NCI-H1417 treated with DMSO at 0.1 percent for 48 hours (cell line): ENCODE results near the gene LMBRD1.
"Not testable (repeated sequence)": the region's sequence is repeated elsewhere in the genome, so short reads cannot be mapped to it uniquely, and the experiment has no call there.

Experiments
- DNase-seq: peaks from one replicate; lab custom pipeline; 2025; lab: John Stamatoyannopoulos, UW

LMBRD1 gene

DNA sequence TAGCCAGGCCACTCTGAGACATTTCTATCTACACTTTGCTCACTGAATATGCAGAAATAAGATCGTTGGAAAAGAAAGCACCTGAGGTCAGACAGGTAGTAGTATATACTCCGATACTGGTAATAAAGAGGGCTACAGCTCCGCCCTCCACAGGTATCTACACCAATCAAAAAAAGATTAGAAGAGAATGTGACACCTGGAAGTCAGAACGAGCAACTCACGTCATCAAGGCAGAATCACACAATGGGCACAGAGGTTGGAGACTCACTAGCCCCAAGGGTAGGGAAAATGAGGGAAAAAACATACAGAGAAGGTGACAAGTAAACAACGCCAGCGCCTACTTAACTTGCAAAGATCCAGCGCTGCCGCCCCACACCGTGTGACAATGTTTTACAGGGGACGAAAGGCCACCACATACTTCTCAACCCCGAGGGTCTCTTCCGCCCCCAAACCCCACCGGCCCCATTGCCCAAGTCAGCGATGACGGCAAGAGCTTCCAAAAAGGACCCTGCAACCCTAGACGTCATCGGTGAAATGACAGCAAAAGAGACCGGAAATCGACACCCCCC, 653 bp downstream of the LMBRD1 start:
- no peak for DNase-seq

DNA sequence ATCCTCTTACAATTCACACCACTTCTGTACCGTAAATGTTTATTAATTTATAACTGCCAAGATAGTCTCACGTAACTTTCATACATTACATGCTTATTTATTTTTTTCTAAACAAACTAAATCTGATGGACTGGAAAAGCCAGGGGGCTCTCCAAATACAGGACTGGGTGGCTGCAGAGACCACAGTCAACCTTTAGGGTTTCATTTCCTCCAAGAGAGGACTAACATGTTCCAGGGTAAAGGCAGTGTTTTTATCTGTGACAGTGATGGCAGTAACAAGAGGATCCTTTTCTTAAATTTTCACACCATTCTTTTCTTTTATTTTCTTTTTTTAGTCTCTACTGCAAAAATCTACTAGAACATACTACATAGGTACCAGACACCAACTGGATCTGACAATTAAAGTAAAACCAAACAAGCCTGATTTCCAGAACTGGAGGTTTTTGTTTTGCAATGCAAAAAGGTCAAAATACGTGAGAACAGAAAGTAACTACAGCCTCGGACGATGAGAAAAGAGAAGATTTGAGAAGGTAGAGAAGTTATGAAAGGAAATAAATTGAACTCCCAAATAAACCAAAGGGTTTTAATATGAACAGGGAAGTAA, 1.2 kb downstream of the LMBRD1 start:
- no peak for DNase-seq

DNA sequence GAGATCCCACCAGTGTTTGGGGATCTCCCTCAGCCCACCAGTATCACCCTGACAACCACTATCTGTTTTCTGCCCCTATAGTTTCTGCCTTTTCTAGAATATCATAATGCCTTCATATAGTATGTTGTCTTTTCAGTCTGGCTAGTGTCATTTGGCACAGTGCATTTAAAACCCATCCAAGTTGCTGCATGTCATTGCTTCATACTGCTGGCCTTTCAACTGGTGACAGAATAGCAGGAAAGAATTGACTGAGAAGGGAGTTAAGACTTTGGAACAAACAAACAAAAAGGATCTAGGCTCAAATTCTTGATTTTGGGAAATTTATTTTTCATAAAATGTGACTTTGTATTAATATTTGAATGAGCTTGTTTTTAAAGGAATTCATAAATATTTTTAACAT, 4.5 kb downstream of the LMBRD1 start:
- no peak for DNase-seq

DNA sequence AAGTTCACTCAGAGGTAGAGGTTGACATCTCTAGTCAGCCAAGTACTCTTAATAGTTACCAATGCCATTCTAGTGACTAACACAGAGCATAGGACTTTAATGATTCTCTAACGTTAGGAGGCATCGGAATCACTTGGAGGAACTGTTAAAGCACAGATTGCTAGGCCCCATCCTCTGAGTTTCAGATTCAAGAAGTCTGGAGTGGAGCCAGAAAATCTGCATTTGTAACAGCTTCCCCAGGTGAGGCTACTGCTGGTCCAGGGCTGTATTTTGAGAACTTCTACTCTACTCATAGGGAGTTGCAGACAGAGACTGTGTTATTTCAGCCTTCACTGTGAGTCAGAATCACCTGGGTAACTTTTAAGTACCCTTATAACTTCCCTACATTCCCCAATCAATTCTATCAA, 5.7 kb downstream of the LMBRD1 start:
- no peak for DNase-seq

DNA sequence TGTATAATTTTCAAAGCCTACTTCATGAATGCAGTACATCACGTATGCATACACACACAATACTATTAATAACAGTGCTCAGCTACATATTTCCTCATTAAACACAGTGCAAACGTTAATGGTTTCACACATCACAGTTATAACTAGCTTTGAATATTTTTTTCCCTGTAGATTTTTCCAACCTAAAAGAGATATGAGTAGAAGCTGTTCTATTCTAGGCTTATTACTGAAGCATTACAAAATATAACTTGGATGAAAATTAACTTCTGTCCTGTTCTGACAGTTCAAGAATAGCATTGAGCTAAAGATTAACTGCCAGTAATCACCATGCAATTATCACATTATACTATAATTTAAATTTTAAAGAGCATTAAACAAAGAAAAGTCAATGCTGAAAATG, 6.2 kb downstream of the LMBRD1 start:
- DNase-seq, result no peak

DNA sequence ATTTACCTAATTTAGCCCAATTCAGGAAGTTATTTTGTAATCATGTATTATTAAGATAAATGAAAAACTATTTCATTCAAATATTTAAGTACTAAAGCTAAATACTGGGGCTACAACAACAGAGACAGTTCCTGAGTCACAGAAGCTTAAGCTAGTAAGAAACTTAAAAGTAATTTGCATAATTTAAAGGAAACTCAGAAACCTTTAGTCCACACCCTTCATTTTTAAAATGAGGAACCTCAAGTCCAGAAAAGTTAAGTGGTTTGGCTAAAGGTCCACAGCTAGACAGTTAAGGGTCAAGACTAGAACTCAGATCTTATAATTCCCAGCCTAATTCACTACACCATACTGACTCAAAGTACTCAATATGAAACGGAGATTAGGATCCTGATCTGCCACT, 7.2 kb downstream of the LMBRD1 start:
- no peak for DNase-seq

DNA sequence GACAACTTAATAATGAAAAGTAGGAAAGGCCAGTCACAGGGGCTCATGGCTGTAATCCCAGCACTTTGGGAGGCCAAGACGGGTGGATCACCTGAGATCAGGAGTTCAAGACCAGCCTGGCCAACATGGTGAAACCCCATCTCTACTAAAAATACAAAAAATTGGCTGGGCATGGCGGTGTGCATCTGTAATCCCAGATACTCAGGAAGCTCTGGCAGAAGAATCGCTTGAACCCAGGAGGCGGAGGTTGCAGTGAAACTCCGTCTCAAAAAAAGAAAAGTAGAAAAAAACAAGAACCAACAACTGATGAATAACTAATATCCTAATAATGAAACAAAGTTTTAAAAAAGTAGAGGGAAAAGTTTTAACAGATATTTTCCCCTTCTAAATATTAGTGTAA, 9.4 kb downstream of the LMBRD1 start:
- not testable (repeated sequence) for DNase-seq

DNA sequence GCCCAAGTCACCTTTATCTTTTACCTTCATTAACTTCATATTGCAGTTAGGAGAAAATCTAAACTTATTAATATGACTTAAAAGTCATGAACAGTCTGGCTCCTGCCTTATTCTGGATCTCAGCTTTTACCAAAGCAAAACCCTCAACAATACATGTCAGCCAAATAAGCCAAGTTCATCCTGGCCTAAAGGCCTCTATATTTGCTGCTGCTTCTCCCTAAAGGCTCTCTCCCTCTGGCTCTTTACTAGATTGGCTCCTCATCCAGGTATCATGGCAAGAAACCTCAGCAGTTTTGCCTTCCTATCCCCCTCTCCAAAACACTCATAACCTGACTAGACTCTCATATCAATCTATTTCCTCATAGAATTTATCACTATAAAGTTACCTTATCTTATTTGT, 11.1 kb downstream of the LMBRD1 start:
- no peak for DNase-seq

DNA sequence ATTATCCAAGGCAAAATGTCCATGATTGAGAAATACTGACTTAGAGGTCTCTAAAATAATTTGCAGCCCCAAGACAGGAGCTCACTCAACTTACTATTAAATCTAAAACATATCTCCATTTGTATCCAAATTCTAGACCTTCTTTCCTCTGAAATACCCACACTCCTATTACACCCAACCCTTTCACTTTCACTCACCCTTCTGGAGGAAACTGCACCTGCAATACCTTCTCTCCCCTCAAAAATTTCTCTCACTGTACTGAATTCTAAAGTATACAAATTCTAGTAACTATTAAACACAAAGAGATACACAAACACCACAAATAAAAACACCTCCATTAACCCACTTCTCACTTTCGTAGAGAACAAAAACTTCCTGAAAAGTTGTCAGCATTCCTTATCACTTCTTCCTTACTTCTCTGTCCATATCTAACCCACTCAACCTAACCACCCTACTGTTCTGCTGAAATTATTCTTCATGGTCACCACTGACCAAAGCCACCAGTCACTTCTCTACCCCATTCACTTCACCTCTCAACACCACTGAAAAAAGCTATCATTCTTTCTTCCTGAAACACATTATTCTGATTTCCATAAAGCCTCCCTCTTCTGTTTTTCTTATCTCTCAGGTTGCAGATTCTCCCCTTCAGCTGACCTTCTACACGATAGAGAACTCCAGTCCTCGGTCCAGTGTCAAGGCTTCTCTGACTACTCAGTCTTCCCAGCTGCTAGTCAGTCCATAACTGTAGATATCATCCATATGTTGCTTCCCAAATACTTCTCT, 12.0 kb downstream of the LMBRD1 start:
- DNase-seq, result no peak

DNA sequence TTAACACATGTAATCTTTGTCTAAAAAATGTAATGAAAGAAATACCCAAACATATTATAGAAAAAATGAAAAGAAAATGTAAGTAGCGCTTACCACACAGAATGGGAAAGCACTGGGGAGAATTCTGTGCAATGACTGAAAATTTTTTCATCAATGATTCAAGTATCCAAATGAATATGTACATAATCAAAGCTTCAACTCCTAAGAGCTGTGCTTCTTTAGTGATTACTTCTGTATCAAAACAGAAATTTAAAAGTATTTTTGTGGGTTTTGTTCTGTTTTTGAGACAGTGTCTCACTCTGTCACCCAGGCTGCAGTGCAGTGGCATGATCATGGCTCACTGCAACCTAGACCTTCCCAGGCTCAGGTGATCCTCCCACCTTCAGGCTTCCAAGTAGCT, 13.7 kb downstream of the LMBRD1 start:
- DNase-seq, result no peak

DNA sequence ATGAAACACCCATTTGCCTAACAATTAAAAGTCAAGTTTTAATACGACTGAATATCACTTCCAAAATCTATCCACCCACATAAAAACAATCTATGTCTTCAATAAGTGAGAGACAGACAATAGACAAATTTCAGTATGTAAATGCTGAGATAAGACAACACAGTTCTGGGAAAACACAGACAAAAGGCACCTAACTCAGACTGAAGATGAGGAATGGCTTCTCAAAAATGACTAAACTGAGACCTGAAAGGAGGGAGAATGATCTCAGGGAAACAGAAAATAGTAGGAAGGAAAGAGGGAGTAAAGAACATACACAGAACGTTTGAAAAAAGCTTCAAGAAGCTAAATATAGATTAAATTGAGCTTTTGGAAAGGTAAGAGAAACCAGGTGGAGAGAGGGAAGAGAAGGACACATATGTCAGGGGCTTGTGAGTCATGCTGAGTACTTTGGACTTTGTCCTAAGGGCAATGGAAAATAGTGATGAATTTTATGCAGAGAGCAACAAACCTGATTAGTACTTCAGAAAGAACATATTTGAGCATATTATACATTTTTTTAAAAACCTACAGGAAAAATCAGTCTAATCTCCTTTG, 16.1 kb downstream of the LMBRD1 start:
- DNase-seq, result no peak

DNA sequence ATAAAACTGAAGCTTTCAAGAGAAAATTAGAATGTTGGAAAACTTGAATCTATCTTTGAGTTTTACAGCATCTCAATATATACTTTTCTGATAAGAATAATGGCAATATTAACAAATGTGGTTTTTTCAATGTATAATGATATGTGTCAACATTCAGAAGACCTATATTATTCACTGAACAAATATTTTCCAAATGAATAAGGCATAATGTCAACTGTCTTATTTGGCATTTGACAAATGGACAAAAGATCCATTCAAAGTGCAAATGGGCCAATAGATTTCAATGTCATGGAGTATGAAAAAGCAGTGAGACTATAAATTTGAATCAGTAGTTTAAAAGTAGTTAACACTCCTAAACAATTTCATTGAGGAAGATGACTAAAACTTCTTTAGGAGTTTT, 20.9 kb downstream of the LMBRD1 start:
- no peak for DNase-seq

DNA sequence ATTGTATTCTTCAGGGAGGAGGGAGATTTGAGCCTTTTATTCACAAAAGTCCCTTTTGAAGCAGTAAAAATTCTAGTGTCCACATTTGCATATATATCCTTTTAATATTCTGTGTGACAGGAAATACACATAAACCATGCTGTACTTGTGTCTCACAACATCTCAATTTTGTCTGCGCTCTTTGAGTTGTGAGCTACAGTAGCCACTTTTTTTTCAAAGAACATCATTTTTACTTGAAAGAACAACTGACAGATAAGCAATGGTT, 21.3 kb downstream of the LMBRD1 start:
- DNase-seq, result no peak

DNA sequence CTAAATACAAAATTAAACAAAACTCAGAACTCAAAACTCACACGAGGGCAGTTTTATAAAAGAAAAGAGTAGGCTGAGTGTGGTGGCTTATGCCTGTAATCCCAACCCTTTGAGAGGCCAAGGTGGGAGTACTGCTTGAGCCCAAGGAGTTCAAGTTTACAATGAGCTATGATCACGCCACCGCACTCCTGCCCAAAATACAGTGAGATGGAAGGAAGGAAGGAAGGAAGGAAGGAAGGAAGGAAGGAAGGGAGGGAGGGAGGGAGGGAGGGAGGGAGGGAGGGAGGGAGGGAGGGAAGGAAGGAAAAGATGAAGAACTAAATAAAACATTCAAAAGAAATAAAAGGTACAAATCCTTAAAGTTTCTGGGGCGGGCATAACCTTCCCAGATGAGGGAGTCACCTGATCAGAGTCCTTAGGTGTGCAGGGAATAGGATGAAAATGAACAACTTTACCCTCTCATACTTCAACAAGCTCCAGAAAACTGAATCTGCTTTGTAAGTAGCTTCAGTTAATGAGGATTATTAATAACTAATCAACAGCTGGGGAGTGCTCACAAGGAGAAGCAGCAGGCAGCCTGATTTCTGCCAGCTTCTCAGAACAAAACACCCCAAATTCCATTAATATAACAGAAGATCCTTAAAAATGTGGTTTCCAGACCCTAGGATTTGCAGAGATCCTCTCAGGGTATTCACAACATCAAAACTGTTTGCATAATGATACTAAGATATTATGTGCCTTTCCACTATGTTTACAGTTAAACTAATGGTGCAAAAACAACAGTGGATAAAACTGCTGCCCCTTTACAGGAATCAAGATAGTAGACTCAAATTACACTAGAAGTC, 21.8 kb downstream of the LMBRD1 start:
- no peak for DNase-seq

DNA sequence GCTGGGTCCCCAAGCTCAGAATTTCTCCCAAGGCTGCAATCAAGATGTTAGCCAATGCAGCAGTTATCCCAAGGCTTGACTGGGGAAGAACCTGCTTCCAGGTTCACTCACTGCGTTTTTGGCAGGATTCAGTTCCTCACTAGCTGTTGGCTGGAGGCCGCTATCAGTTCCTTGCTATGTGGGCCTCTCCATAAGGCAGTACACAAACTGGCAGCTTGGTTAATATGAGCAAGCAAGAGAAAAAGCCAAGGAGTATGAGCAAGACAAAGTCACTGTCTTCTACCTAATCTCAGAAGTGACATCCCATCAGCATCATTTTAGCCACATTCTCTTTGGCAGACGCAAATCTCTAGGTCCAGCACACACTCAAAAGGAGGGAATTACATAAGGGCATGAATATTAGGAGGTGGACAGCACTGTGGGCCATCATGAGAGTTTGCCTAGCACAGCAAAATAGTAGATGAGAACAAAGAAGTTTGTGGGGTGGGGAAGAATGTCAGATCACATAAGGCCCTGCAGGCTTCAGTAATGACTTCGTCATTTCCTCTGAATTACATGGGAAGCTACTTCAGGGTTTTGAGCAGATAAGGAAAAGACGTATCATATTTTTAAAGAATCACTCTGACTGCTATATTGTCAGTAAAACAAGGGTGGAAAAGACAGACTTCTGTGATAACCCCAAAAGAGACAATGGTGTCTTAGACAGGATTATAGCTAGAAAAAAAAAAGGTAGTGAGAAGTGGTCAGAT, 25.5 kb downstream of the LMBRD1 start:
- DNase-seq, result no peak

DNA sequence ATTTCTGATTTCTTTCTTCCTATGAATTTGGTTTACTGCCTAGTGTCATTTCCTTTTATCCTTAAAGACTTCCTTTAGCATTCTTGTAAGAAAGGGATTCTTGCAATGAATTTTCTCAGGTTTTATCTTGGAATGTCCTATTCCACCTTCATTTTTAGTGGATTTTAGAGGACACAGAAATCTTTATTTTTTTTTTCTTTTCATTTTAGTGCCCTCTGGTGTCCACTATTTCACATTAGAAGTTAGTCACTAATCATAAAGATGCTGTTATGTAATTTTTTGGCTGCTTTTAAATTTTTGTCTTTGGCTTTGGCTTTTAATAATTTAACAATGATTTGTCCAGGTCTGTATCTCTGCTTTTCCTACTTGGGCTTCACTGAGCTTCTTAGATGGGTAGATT, 28.1 kb downstream of the LMBRD1 start:
- no peak for DNase-seq

DNA sequence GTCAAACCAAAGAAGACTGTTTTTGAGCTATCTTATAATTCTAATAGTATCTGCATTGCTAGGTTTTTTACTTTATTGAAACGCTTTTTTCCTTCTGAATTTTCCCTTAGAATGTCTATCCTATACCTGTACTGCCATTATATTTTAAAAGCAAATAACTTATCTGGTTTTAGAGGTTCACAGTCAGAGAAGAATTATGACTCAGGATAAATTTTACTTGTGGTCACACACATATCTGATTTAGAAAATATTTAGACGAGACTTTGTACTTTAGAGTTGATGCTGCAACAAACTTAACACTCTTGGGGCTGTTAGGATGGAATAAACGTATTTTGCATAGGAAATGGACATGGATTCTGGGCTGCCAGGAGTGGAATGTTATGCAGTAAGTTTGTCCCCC, 33.0 kb downstream of the LMBRD1 start:
- DNase-seq, result no peak

DNA sequence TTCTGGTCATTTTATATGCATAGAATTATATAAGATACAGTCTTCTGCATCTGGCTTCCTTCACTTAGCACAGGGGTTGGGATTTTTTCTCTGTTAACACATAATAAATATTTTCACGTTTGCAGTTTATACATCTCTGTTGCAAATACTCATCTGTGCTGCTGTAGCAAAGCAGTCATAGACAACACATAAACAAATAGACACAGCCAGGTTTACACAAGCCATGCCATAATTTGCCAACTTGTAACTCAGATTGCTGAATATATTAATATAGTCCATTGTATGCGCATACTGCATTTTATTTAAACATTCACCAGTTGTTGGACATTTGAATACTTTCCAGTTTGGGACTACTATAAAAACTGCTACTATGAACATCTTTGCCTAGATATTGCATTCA, 35.0 kb downstream of the LMBRD1 start:
- DNase-seq, result no peak

DNA sequence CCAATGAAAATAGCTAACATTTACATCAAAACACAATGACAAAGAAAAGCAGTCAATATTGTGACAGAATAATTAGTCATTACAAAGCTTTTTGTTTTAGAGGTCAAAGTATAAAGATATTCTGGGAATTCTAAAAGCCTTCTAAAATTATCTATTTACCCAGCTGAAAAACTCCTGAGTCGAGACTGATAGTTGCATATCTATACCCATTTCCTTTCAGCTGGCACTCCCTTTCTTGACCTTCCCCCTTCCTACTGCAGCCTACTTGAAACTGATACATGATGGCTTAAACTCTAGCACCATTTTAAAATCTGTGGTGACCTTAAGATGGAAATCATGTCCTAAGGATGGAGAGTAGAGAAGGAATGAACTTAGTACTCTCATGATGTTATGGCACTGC, 38.6 kb downstream of the LMBRD1 start:
- DNase-seq, result no peak

DNA sequence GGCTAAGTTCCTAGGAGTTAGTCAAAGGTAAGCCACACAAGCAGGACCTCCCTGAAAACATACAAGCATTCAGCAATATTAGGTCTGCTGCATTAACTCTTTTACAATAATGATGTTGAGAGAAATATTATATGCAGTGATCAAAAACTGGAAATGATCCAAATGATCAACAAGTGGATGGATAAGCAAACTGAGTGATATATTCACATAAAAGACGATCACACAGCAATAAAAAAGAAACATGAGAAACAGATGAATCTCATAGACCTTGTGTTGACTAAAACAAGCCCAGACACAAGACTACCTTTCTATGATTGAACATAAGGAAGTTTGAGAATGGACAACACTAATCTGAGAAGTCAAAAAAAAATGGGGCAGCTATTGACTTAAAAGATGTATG, 39.9 kb downstream of the LMBRD1 start:
- no peak for DNase-seq

DNA sequence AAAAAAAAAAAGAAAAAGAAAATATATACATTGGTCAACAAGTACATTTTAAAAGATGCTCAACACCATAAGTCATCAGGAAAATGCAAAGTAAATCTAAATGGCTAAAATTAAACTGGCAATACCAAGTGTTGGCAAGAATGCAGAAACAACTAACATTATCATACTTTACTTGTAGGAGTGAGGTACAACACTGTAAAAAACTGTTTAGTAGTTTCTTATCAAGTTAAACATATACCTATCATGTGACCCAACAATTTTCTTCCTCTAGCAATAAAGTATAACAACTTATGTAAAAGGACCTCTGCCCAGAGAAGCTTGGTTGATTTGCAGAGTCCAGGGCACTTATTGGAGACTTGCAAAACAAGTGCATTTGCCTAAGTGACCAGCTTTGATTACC, 40.4 kb downstream of the LMBRD1 start:
- DNase-seq, result no peak

DNA sequence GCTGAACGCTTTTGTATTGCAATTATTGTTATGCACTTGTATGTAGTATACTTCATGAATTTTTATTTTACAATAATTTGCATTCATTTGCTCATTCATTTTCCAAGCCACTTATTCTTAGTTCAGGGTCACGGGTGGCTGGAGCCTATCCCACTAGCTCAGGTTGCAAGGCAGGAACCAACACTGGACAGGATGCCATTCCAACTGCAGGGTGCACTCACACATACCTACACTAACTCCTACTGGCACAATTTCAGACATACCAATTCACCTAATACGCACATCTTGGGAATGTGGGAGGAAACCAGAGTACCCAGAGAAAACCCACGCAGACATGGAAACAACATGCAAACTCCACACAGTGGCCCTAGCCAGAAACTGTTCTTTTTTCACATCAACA, 61.8 kb downstream of the LMBRD1 start:
- no peak for DNase-seq
